Measurements from ENCODE around the gene LRP8.

LRP8 gene

DNA sequence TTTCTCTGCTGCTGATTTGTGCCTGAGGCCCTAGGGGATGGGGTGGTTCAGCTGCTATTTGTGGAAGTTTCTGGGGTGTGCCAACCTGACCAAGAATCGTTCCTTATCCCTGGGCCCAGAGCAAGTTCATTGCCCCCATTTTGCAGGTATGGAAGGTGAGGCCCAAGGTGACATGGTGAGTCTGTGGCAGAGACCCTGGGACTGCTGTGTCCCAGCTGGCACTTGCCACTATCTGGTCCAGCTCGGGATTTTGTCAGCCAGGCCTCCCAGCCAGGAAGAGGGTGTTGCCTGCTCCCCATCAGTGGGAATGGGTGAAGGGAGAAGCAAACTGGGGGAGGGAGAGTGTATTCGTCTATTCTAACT lies 18.9 kb upstream of the LRP8 start:
- Histone ChIP-seq H3K4me1 (ENCODE audit: control insufficient read depth, insufficient read depth, low read length, poor library complexity, severe bottlenecking) (no peaks in the 10 kb centered on the region), H3K36me3 (ENCODE audit: control insufficient read depth, insufficient read depth, low read length) (no peaks in the 10 kb centered on the region), H3K27ac (ENCODE audit: insufficient read depth, low read length, poor library complexity, severe bottlenecking) (no peak overlapping the region), H3K27me3 (replicated peaks; ENCODE audit: control insufficient read depth, insufficient read depth, low read length, poor library complexity, severe bottlenecking) (no peaks in the 10 kb centered on the region), H3K9me3 (ENCODE audit: control insufficient read depth, low read length) (no peaks in the 10 kb centered on the region), H3K4me3 (ENCODE audit: insufficient read depth, low read depth, low read length, poor library complexity, severe bottlenecking) (no peak overlapping the region)
- DNase-seq = no peak

DNA sequence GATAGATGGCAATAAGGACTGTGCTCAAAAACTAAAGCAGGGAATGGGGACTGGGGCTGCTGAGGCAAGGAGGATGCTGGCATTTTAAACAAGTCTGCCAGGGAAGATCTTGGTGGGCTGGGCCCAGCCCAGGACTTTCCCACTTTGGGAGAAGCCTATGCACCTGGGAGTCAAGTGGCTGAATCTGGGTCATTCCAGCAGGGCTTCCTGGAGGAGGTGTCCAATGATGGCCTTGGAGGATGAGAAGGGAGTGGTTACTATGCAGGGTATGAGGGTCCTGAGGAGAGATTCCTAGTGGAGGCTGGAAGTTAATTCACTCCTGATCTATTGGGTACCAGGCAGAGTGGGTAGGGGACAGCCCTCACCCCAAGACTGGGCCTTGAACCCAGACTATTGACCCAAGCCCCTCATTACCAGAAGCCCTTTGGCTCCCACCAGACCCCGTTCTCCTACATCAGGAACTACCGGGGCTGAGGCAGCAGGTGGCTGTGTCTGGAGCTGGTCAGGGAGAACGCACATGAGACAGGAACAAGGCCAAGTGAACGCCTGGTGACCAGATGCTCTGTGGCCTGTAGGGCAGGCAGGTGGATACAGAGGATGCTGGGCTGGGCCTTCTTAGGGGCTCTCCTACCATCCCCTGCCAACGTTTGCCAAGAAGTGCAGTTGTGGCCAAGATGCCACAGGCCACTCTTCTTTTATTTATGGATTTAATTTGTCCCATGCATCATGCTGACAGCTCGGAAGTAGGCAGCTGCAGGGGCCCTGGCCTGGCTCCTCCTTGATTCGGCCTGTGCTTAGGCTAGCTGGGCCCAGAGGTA lies 18.3 kb upstream of the LRP8 start:
- no peak overlapping the region for H3K27ac ChIP-seq (ENCODE audit: insufficient read depth, low read length, poor library complexity, severe bottlenecking)
- H3K9me3 ChIP-seq (ENCODE audit: control insufficient read depth, low read length) = no peaks in the 10 kb centered on the region
- no peaks in the 10 kb centered on the region for H3K27me3 ChIP-seq (replicated peaks; ENCODE audit: control insufficient read depth, insufficient read depth, low read length, poor library complexity, severe bottlenecking)
- H3K4me1 ChIP-seq (ENCODE audit: control insufficient read depth, insufficient read depth, low read length, poor library complexity, severe bottlenecking) = no peaks in the 10 kb centered on the region
- H3K4me3 ChIP-seq (ENCODE audit: insufficient read depth, low read depth, low read length, poor library complexity, severe bottlenecking) = no peak overlapping the region
- no peaks in the 10 kb centered on the region for H3K36me3 ChIP-seq (ENCODE audit: control insufficient read depth, insufficient read depth, low read length)
- no peak for DNase-seq

DNA sequence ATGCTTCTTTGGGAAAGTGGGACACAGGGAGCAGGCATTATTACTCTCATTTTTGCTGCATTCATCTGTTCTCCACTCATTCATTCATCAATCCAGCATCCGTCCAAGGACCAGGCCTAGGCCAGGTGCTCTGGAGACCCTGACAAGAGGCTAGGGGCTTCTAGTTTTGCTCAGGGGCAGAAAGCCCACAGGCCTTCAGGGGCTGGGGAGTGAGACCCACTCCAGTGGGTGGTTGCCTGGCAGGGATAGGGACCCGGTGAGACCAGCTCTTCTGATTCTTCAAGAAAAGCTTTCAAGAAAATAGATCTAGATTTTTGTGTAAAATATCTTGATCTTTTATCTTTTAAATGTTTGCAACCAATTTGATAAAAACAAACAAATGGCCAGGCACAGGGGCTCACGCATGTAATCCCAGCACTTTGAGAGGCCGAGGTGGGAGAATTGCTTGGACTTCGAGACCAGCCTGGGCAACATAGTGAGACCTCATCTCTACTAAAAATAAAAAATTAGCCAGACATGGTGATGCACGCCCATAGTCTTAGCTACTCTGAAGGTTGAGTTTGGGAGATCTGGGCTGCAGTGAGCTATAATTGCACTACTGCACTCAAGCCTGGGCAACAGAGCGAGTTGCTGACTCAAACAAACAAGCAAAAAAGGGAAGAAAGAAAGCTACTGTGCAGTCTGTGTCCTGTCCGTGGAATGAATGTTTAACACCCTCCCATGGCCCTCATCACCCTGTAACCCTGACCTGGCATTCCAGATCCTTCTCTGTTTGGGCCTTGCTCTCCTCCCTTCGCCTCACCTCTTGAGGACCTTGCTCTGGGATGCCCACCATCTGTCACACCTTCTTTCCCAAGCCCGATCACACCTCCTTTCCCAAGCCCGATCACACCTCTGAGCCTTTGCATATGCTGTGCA lies 17.3 kb upstream of the LRP8 start:
- Histone ChIP-seq H3K36me3 (ENCODE audit: control insufficient read depth, insufficient read depth, low read length) (no peaks in the 10 kb centered on the region), H3K9me3 (ENCODE audit: control insufficient read depth, low read length) (no peaks in the 10 kb centered on the region), H3K27ac (ENCODE audit: insufficient read depth, low read length, poor library complexity, severe bottlenecking) (no peak overlapping the region), H3K27me3 (replicated peaks; ENCODE audit: control insufficient read depth, insufficient read depth, low read length, poor library complexity, severe bottlenecking) (no peaks in the 10 kb centered on the region), H3K4me3 (ENCODE audit: insufficient read depth, low read depth, low read length, poor library complexity, severe bottlenecking) (no peak overlapping the region), H3K4me1 (ENCODE audit: control insufficient read depth, insufficient read depth, low read length, poor library complexity, severe bottlenecking) (no peaks in the 10 kb centered on the region)
- DNase-seq = no peak

DNA sequence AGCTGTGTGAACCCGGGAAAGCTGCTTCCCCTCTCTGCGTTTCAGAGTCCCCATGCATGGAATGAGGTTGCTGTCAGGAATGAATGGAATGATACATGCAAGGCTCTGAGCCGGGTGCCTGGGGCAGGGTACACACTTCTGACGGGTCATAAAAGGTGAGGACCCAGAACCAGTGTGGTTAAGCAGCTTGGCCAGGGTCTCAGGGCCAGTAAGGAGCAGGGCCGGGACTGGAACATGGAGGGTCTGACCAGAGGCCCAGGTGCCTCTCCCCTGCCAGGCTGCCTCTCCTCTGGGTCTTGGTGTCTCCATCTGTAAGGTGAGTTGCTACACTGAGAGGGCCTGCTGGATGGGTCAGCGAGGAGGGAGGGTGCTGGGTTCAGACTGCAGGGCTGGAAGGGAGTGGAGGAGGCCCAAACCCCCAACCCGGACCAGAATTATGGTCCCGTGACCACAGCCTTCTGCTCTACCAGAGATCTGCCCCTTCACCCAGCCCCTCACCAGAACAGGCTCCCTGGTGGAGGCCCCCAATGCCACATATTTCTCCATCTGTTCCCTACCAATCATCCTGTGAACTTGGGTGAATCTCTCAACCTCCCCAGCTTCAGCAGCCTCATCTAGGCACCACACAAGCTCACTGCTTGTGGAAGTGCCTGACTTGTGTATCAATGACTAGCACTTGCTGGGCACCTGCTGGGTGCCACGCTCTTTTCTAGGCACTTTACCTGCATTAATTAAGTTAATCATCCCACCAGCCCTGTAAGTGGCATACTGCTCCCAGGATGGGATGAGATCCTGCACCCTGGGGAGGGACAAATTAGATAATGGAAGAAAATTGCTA lies 16.2 kb upstream of the LRP8 start:
- no peaks in the 10 kb centered on the region for H3K27me3 ChIP-seq (replicated peaks; ENCODE audit: control insufficient read depth, insufficient read depth, low read length, poor library complexity, severe bottlenecking)
- H3K36me3 ChIP-seq (ENCODE audit: control insufficient read depth, insufficient read depth, low read length) = no peaks in the 10 kb centered on the region
- H3K9me3 ChIP-seq (ENCODE audit: control insufficient read depth, low read length) = no peaks in the 10 kb centered on the region
- no peak for DNase-seq
- H3K27ac ChIP-seq (ENCODE audit: insufficient read depth, low read length, poor library complexity, severe bottlenecking) = no peak overlapping the region
- no peaks in the 10 kb centered on the region for H3K4me1 ChIP-seq (ENCODE audit: control insufficient read depth, insufficient read depth, low read length, poor library complexity, severe bottlenecking)
- no peak overlapping the region for H3K4me3 ChIP-seq (ENCODE audit: insufficient read depth, low read depth, low read length, poor library complexity, severe bottlenecking)

DNA sequence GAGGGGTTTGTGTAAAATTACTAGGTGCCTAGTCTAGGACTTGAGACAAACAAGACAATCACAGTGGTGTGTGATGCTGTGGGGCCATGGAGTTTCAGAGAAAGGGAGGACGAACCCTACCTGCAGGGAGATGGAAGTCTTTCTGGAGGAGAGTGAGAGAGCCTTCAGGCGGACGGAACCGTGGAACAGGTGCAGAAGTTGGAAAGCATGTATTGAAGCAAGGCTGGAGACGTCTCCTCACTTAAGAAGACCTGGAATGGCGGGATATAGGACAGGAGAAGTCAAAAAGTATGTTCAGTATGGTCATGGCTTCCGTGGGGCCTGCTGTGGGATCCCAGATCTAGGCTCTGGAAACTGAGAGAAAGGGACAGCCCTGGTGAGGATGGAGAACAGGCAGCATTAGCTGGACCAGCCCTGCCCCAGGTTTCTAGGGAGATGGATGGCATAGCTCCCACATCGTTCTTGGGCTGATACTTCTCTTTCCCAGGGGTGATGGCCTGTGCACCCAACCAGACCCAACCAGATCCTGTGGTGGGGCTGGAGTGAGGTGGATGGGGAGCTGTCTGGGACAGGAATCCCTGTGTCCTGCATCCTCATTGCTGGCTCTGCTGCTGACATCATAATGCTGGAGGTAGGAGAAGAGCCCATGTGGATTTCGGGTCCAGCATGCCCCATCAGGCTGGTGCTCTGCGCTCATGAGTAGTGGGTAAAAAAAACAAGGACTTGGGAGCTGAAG lies 15.0 kb upstream of the LRP8 start:
- Histone ChIP-seq H3K4me1 (ENCODE audit: control insufficient read depth, insufficient read depth, low read length, poor library complexity, severe bottlenecking) (no peaks in the 10 kb centered on the region), H3K27me3 (replicated peaks; ENCODE audit: control insufficient read depth, insufficient read depth, low read length, poor library complexity, severe bottlenecking) (no peaks in the 10 kb centered on the region), H3K4me3 (ENCODE audit: insufficient read depth, low read depth, low read length, poor library complexity, severe bottlenecking) (no peak overlapping the region), H3K36me3 (ENCODE audit: control insufficient read depth, insufficient read depth, low read length) (no peaks in the 10 kb centered on the region), H3K9me3 (ENCODE audit: control insufficient read depth, low read length) (no peaks in the 10 kb centered on the region), H3K27ac (ENCODE audit: insufficient read depth, low read length, poor library complexity, severe bottlenecking) (no peak overlapping the region)
- no peak for DNase-seq

DNA sequence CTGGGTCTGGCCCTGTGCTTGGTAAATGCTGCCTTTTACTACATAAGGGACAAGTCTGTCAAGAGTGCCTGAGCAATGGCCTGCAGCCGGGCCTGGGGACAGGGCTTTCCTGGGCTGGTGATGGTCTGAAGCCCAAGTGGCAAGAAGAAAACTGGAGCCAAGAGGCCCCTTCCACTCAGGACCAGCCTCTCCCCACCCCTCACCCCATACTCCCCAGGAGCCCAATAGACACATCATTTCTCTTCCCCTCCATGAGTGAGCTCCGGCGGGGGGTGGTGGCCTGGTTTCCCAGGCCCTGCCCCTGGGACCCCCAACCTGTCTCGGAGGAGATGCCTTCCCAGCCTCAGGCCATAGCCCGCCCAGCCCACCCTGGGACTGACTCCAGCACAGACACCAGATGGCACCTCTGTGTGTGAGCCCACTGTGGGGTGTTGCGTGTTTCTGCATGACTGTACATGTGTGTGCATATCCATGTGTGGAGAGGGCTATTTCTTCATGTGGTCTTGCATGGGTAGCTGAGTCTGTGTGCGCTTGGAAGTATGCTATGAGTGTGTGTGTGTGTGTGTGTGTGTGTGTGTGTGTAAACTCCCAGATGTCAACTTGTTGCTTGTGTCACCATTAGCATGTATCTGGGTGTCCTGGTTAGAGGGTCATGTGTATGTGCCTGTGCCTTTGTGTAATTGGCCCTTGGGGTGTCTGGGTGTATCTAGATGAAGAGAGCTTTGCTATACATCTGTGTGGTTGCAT lies 14.3 kb upstream of the LRP8 start:
- Histone ChIP-seq H3K4me1 (ENCODE audit: control insufficient read depth, insufficient read depth, low read length, poor library complexity, severe bottlenecking) (no peaks in the 10 kb centered on the region), H3K27me3 (replicated peaks; ENCODE audit: control insufficient read depth, insufficient read depth, low read length, poor library complexity, severe bottlenecking) (no peaks in the 10 kb centered on the region), H3K9me3 (ENCODE audit: control insufficient read depth, low read length) (no peaks in the 10 kb centered on the region), H3K36me3 (ENCODE audit: control insufficient read depth, insufficient read depth, low read length) (no peaks in the 10 kb centered on the region), H3K4me3 (ENCODE audit: insufficient read depth, low read depth, low read length, poor library complexity, severe bottlenecking) (no peak overlapping the region), H3K27ac (ENCODE audit: insufficient read depth, low read length, poor library complexity, severe bottlenecking) (no peak overlapping the region)
- DNase-seq = no peak

DNA sequence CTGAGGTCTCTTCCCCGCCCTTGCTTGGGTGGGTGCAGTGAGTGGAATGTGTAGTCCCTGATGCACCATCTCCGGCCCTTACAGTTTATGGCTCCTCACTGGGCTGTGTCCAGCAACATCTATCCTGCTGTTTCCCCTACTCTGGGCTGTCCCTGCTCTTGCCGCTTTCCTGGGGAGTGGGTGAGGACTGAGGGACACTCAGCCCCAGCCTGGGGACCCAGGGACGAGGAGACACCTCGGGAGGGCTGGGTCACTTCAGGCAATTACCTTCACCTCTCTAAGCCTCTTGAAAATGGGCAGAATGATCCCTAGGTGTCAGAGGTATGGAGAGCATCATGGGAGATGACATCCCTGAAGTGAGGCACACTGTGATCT lies 13.6 kb upstream of the LRP8 start:
- Histone ChIP-seq H3K9me3 (ENCODE audit: control insufficient read depth, low read length) (no peaks in the 10 kb centered on the region), H3K27me3 (replicated peaks; ENCODE audit: control insufficient read depth, insufficient read depth, low read length, poor library complexity, severe bottlenecking) (no peaks in the 10 kb centered on the region), H3K4me1 (ENCODE audit: control insufficient read depth, insufficient read depth, low read length, poor library complexity, severe bottlenecking) (no peaks in the 10 kb centered on the region), H3K27ac (ENCODE audit: insufficient read depth, low read length, poor library complexity, severe bottlenecking) (no peak overlapping the region), H3K4me3 (ENCODE audit: insufficient read depth, low read depth, low read length, poor library complexity, severe bottlenecking) (no peak overlapping the region), H3K36me3 (ENCODE audit: control insufficient read depth, insufficient read depth, low read length) (no peaks in the 10 kb centered on the region)
- DNase-seq = no peak

DNA sequence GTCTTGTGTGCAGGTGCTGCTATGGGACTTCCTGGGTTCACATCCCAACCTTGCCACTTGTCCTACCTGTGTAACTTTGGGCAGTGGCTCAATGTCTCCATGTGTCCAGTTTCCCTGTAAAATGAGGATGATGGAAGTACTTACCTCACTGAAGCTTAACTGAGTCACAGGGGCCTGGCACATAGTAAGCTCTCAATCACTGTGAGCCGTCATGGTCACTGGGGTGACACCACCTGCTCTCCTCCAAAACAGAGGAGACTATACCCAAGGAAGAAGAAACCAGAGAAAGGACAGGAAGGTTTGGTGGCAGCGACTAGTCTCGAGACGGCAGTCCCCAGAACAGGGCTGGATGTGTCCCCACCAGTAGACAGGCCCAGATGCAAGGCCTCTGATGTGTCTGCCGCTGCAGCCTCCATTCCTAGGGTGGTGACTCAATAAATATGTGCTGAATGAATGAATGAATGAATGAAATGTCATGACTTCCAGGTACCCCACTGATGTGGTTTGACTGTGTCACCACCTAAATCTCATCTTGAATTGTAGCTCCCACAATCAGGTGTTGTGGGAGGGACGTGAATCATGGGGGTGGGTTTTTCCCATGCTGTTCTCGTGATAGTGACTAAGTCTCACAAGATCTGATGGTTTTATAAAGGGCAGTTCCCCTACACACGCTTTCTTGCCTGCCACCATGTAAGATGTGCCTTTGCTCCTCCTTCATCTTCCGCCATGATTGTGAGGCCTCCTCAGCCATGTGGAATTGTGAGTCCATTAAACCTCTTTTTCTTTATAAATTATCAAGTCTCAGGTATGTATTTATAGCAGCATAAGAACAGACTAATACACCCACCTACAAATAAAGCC lies 13.0 kb upstream of the LRP8 start:
- Histone ChIP-seq H3K4me3 (ENCODE audit: insufficient read depth, low read depth, low read length, poor library complexity, severe bottlenecking) (no peak overlapping the region), H3K9me3 (ENCODE audit: control insufficient read depth, low read length) (no peaks in the 10 kb centered on the region), H3K4me1 (ENCODE audit: control insufficient read depth, insufficient read depth, low read length, poor library complexity, severe bottlenecking) (no peaks in the 10 kb centered on the region), H3K27ac (ENCODE audit: insufficient read depth, low read length, poor library complexity, severe bottlenecking) (no peak overlapping the region), H3K27me3 (replicated peaks; ENCODE audit: control insufficient read depth, insufficient read depth, low read length, poor library complexity, severe bottlenecking) (no peaks in the 10 kb centered on the region), H3K36me3 (ENCODE audit: control insufficient read depth, insufficient read depth, low read length) (no peaks in the 10 kb centered on the region)
- DNase-seq = no peak

Measured in effector memory CD4-positive, alpha-beta T cell (primary cell).